GM12874 (cell line): ENCODE data around the gene NAGPA.

Experiments used
- TF ChIP-seq, protein P1 (sequence below): IDR thresholded peaks from 2 replicates; pipeline ENCODE4 v1.5.1; 2011; ENCODE audit warnings: low read depth, mild to moderate bottlenecking, control low read depth, low read length, moderate library complexity; ENCODE audit not compliant: insufficient read depth

The NAGPA gene

GRCh38 chr16:5064915-5065314, 31.2 kb upstream of the NAGPA start:
- TF ChIP-seq, protein P1, sequence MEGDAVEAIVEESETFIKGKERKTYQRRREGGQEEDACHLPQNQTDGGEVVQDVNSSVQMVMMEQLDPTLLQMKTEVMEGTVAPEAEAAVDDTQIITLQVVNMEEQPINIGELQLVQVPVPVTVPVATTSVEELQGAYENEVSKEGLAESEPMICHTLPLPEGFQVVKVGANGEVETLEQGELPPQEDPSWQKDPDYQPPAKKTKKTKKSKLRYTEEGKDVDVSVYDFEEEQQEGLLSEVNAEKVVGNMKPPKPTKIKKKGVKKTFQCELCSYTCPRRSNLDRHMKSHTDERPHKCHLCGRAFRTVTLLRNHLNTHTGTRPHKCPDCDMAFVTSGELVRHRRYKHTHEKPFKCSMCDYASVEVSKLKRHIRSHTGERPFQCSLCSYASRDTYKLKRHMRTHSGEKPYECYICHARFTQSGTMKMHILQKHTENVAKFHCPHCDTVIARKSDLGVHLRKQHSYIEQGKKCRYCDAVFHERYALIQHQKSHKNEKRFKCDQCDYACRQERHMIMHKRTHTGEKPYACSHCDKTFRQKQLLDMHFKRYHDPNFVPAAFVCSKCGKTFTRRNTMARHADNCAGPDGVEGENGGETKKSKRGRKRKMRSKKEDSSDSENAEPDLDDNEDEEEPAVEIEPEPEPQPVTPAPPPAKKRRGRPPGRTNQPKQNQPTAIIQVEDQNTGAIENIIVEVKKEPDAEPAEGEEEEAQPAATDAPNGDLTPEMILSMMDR: no peak

- TF ChIP-seq, protein P1: no peak
Observed at GRCh38 chr16:5062790-5063765, 29.3 kb upstream of the NAGPA start.

DNA sequence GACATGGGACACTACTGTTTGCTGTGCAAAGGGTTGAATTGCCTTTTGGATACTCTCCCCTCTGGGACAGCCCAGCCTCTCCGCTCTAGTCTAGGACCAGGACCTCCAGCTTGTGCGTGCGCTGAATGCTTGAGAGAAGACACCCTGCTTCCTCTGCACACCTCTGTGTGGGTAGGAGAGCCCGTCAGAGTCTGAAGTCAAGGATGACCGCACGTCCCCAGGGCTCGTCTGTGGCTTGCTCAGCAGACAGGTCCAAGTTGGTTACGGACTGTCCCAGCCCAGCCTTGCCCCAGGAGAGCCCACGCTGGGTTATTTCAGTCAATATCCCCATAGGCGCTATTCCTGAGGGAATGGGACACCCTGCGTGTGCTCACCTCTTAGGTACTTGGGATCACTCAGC, 28.3 kb upstream of the NAGPA start:
- TF ChIP-seq, protein P1: no peak

DNA sequence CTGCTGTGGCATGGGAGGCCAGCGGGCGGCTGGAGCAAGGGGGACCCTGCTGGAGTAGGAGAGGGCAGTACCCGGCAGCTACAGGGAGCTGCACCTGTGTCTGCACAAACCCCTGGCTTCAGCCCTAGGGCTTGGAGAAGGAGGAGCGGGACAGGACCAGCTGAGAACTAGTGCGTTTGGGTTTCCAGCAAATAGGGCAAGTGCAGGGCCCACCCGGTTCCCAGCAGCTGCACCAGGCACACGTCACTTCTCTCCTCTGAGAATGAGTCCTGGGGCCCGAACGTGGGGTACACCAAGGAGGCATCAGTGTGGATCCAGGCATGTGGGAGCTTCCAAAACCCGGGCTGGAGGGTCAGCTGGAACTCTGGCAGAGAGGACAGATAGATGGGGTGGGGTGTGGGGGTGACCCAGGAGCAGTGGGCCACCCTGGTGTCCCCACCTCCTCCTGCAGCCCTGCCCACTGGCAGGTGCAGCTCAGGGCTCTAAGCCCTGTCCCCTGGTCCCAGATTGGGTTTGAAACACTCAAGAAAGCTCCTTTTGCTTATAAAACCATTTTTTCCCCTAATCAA, 26.4 kb upstream of the NAGPA start:
- TF ChIP-seq, protein P1: no peak

GRCh38 chr16:5059386-5060072, 25.8 kb upstream of the NAGPA start:
- TF ChIP-seq, protein P1: no peak

DNA sequence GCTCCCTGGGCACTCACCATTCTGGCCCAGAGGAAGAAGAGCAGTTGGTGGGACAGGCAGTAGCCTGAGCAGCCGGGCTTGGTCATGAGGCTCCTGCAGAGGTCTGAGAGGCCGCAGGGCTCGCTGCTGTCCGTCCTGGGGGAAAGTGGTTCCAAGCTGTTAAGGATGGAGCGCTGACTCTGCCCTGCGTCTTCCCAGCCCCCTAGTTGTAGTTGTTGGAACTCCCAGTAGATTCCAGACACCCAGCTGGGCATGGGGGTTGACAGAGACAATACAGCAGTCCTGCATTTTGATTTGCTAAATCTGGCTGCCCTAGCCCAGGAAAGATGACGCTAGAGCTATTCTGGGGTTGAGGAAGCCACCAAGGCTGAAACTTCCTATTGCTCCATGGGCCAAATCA, 24.7 kb upstream of the NAGPA start:
- TF ChIP-seq, protein P1: no peak

DNA sequence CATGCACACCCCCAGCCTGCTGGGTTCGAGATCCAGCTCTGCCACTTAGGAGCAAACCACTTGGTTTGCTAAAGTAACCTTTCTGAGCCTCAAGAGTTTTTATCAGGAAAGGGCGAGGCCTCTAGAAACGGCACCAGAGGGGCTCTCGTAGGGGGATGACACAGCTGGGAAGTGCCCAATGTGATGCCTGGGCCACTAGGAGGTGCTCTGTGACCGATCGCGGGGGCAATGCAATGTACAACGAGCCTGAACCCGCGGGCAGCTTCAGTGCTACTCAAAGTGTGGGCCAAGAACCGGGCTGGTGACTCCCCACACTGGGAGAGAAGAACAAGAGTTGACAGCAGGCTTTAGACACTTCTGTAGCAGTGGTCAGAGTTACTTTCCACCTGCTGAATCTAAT, 22.6 kb upstream of the NAGPA start:
- TF ChIP-seq, protein P1: peak; percentile 80
